ENCODE measurements around the gene SCN8A. TPM values are rescaled to one million over a fixed set of nuclear protein-coding genes. Genes with fewer than 3 reads are reported as not detected.

The SCN8A gene
- total and polyA plus RNA-seq, 2 experiments from 2014 or later = 1.1 to 2.6 TPM

- TF ChIP-seq EZH2phosphoT487 (IDR thresholded peaks at IDR 0.05; ENCODE audit: low read depth, severe bottlenecking, unreplicated experiment) = no peak
- TF ChIP-seq CTCF (IDR thresholded peaks at IDR 0.05; ENCODE audit: poor library complexity) = no peak
- no peak for TF ChIP-seq EZH2 (IDR thresholded peaks at IDR 0.05; ENCODE audit: borderline replicate concordance)
- no peak for DNase-seq (ENCODE audit: low spot score)
- no peaks in the 10 kb centered on the region for H3K36me3 ChIP-seq (replicated peaks; ENCODE audit: insufficient read depth, low read depth)
- no peak overlapping the region for H3K4me3 ChIP-seq
- no peak overlapping the region for H3K27ac ChIP-seq
- no peak overlapping the region for H3K4me2 ChIP-seq
- H3K79me2 ChIP-seq = peaks cover 41% of the 10 kb centered on the region
- no peaks in the 10 kb centered on the region for H3K9me2 ChIP-seq (replicated peaks; ENCODE audit: insufficient read depth)
- WGBS (ENCODE audit: low lambda C conversion rate, missing lambda C conversion rate) = 72% methylated on average over 7 of the region's 7 CpGs
- H3K4me1 ChIP-seq (ENCODE audit: insufficient read depth) = peaks cover 11% of the 10 kb centered on the region
- H2AFZ ChIP-seq = no peak overlapping the region
- no peaks in the 10 kb centered on the region for H3K9me3 ChIP-seq (ENCODE audit: low read depth)
- H4K20me1 ChIP-seq (ENCODE audit: insufficient read depth, poor library complexity, severe bottlenecking) = peaks cover 7% of the 10 kb centered on the region
- H3K27me3 ChIP-seq = no peaks in the 10 kb centered on the region
Measured at GRCh38 chr12:51837286-51837685, 246.3 kb downstream of the SCN8A start.

GRCh38 chr12:51838036-51838435 is 247.0 kb downstream of the SCN8A start:
- H3K4me3 ChIP-seq = no peak overlapping the region
- H3K27ac ChIP-seq = no peak overlapping the region
- no peak overlapping the region for H2AFZ ChIP-seq
- H3K9me3 ChIP-seq (ENCODE audit: low read depth) = no peaks in the 10 kb centered on the region
- no peaks in the 10 kb centered on the region for H3K27me3 ChIP-seq
- peaks cover 7% of the 10 kb centered on the region for H4K20me1 ChIP-seq (ENCODE audit: insufficient read depth, poor library complexity, severe bottlenecking)
- H3K4me2 ChIP-seq = no peak overlapping the region
- 62% methylated on average over 4 of the region's 4 CpGs for WGBS (ENCODE audit: low lambda C conversion rate, missing lambda C conversion rate)
- DNase-seq (ENCODE audit: low spot score) = no peak
- H3K36me3 ChIP-seq (replicated peaks; ENCODE audit: insufficient read depth, low read depth) = no peaks in the 10 kb centered on the region
- peaks cover 48% of the 10 kb centered on the region for H3K79me2 ChIP-seq
- peaks cover 11% of the 10 kb centered on the region for H3K4me1 ChIP-seq (ENCODE audit: insufficient read depth)
- H3K9me2 ChIP-seq (replicated peaks; ENCODE audit: insufficient read depth) = no peaks in the 10 kb centered on the region
- TF ChIP-seq EZH2 (IDR thresholded peaks at IDR 0.05; ENCODE audit: borderline replicate concordance) (no peak), EZH2phosphoT487 (IDR thresholded peaks at IDR 0.05; ENCODE audit: low read depth, severe bottlenecking, unreplicated experiment) (no peak), CTCF (IDR thresholded peaks at IDR 0.05; ENCODE audit: poor library complexity) (no peak)

- Histone ChIP-seq H3K9me3 (ENCODE audit: low read depth) (no peaks in the 10 kb centered on the region), H3K4me2 (no peak overlapping the region), H3K4me3 (no peak overlapping the region), H3K27ac (no peak overlapping the region), H3K36me3 (replicated peaks; ENCODE audit: insufficient read depth, low read depth) (no peaks in the 10 kb centered on the region), H3K9me2 (replicated peaks; ENCODE audit: insufficient read depth) (no peaks in the 10 kb centered on the region), H4K20me1 (ENCODE audit: insufficient read depth, poor library complexity, severe bottlenecking) (peaks cover 7% of the 10 kb centered on the region), H2AFZ (no peak overlapping the region), H3K4me1 (ENCODE audit: insufficient read depth) (peaks cover 11% of the 10 kb centered on the region), H3K79me2 (peaks cover 52% of the 10 kb centered on the region), H3K27me3 (no peaks in the 10 kb centered on the region)
- DNase-seq (ENCODE audit: low spot score) = no peak
- TF ChIP-seq EZH2 (IDR thresholded peaks at IDR 0.05; ENCODE audit: borderline replicate concordance) = no peak
- TF ChIP-seq EZH2phosphoT487 (IDR thresholded peaks at IDR 0.05; ENCODE audit: low read depth, severe bottlenecking, unreplicated experiment) = no peak
- TF ChIP-seq CTCF (IDR thresholded peaks at IDR 0.05; ENCODE audit: poor library complexity) = no peak
- 75% methylated on average over 4 of the region's 4 CpGs for WGBS (ENCODE audit: low lambda C conversion rate, missing lambda C conversion rate)
Measured at GRCh38 chr12:51838762-51839161, 247.7 kb downstream of the SCN8A start.
